HG03175 (cell line): Measurements from ENCODE around the gene AOAH.
"Not testable (repeated sequence)": the region's sequence is repeated elsewhere in the genome, so short reads cannot be mapped to it uniquely, and the experiment has no call there.

Experiments used
- ATAC-seq: cut with Tn5 transposase; IDR thresholded peaks from one replicate; pipeline ENCODE4 v1.9.1; 2021; ENCODE audit warnings: mild to moderate bottlenecking, moderate library complexity; ENCODE audit not compliant: unreplicated experiment

Gene AOAH

GRCh38 chr7:36659172-36659516 lies 65.2 kb downstream of the AOAH start:
- ATAC-seq, result no peak

- ATAC-seq, result no peak
Measured at GRCh38 chr7:36658335-36659171, 65.7 kb downstream of the AOAH start.

- ATAC-seq, result no peak
Measured at GRCh38 chr7:36657036-36657660, 67.1 kb downstream of the AOAH start.

GRCh38 chr7:36654436-36654835 lies 69.9 kb downstream of the AOAH start:
- ATAC-seq, result no peak

- no peak for ATAC-seq
Measured at GRCh38 chr7:36653663-36654355, 70.5 kb downstream of the AOAH start.

GRCh38 chr7:36653008-36653662 lies 71.2 kb downstream of the AOAH start:
- ATAC-seq, result no peak

GRCh38 chr7:36652431-36652830 lies 71.9 kb downstream of the AOAH start:
- ATAC-seq, result no peak

GRCh38 chr7:36651404-36651803 lies 72.9 kb downstream of the AOAH start:
- no peak for ATAC-seq

GRCh38 chr7:36650766-36651312 lies 73.5 kb downstream of the AOAH start:
- no peak for ATAC-seq

GRCh38 chr7:36650320-36650719 lies 74.0 kb downstream of the AOAH start:
- no peak for ATAC-seq

GRCh38 chr7:36649319-36649718 lies 75.0 kb downstream of the AOAH start:
- not testable (repeated sequence) for ATAC-seq

- no peak for ATAC-seq
Measured at GRCh38 chr7:36648441-36648840, 75.9 kb downstream of the AOAH start.

GRCh38 chr7:36644625-36645422 lies 79.5 kb downstream of the AOAH start:
- no peak for ATAC-seq

GRCh38 chr7:36642414-36642813 lies 81.9 kb downstream of the AOAH start:
- ATAC-seq, result no peak

- no peak for ATAC-seq
Measured at GRCh38 chr7:36642010-36642409, 82.3 kb downstream of the AOAH start.

GRCh38 chr7:36640682-36641081 lies 83.6 kb downstream of the AOAH start:
- no peak for ATAC-seq

- no peak for ATAC-seq
Measured at GRCh38 chr7:36639826-36640225, 84.5 kb downstream of the AOAH start.

- ATAC-seq, result no peak
Measured at GRCh38 chr7:36638586-36639263, 85.6 kb downstream of the AOAH start.

GRCh38 chr7:36638140-36638539 lies 86.2 kb downstream of the AOAH start:
- ATAC-seq, result no peak

GRCh38 chr7:36637417-36637816 lies 86.9 kb downstream of the AOAH start:
- no peak for ATAC-seq
